GM10266 (cell line): Measurements from ENCODE around the gene CCSER1.

ENCODE experiments used
- DNase-seq: peaks from one replicate; pipeline ENCODE4 v3.0.0; 2012; ENCODE audit errors: extremely low spot score
- CTCF ChIP-seq: IDR thresholded peaks from 2 replicates; pipeline ENCODE4 v1.5.1; 2012; ENCODE audit warnings: mild to moderate bottlenecking, low read depth; ENCODE audit not compliant: control insufficient read depth, insufficient read depth; ENCODE audit errors: missing control alignments

CCSER1 gene

GRCh38 chr4:90769251-90769650, 642.1 kb downstream of the CCSER1 start:
- DNase-seq: no peak
- TF ChIP-seq CTCF: no peak

- DNase-seq: no peak
- TF ChIP-seq CTCF: no peak
Observed at GRCh38 chr4:90780193-90780592, 653.0 kb downstream of the CCSER1 start.

GRCh38 chr4:90786602-90787001, 659.4 kb downstream of the CCSER1 start:
- no peak for TF ChIP-seq CTCF
- no peak for DNase-seq

- no peak for DNase-seq
- TF ChIP-seq CTCF: no peak
Observed at GRCh38 chr4:90792696-90793095, 665.5 kb downstream of the CCSER1 start.

- no peak for TF ChIP-seq CTCF
- DNase-seq: no peak
Observed at GRCh38 chr4:90798948-90799347, 671.8 kb downstream of the CCSER1 start.

GRCh38 chr4:90799895-90800294, 672.7 kb downstream of the CCSER1 start:
- TF ChIP-seq CTCF: no peak
- no peak for DNase-seq

GRCh38 chr4:90815569-90815968, 688.4 kb downstream of the CCSER1 start:
- no peak for DNase-seq
- no peak for TF ChIP-seq CTCF
